ENCODE data around the gene ERLIN1.

GRCh38 chr10:100223879-100224278, 38.0 kb upstream of the ERLIN1 start:
- TF ChIP-seq, protein P1, sequence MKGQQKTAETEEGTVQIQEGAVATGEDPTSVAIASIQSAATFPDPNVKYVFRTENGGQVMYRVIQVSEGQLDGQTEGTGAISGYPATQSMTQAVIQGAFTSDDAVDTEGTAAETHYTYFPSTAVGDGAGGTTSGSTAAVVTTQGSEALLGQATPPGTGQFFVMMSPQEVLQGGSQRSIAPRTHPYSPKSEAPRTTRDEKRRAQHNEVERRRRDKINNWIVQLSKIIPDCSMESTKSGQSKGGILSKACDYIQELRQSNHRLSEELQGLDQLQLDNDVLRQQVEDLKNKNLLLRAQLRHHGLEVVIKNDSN (CRISPR knock-in tag; IDR thresholded peaks at IDR 0.05) = no peak
- no peak for TF ChIP-seq ZNF138 (CRISPR knock-in tag; conservative IDR thresholded peaks at IDR 0.05)
- TF ChIP-seq, protein P2, sequence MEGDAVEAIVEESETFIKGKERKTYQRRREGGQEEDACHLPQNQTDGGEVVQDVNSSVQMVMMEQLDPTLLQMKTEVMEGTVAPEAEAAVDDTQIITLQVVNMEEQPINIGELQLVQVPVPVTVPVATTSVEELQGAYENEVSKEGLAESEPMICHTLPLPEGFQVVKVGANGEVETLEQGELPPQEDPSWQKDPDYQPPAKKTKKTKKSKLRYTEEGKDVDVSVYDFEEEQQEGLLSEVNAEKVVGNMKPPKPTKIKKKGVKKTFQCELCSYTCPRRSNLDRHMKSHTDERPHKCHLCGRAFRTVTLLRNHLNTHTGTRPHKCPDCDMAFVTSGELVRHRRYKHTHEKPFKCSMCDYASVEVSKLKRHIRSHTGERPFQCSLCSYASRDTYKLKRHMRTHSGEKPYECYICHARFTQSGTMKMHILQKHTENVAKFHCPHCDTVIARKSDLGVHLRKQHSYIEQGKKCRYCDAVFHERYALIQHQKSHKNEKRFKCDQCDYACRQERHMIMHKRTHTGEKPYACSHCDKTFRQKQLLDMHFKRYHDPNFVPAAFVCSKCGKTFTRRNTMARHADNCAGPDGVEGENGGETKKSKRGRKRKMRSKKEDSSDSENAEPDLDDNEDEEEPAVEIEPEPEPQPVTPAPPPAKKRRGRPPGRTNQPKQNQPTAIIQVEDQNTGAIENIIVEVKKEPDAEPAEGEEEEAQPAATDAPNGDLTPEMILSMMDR (IDR thresholded peaks at IDR 0.05) = no peak
- TF ChIP-seq USF2 (CRISPR knock-in tag; IDR thresholded peaks at IDR 0.05) = no peak
- no peak for TF ChIP-seq FOXJ3 (CRISPR knock-in tag; IDR thresholded peaks at IDR 0.05; ENCODE audit: borderline replicate concordance)
- no peak for TF ChIP-seq CBFB (CRISPR knock-in tag; IDR thresholded peaks at IDR 0.05; ENCODE audit: low read depth)
- no peak for TF ChIP-seq MYBL2 (CRISPR knock-in tag; IDR thresholded peaks at IDR 0.05)
- no peak for TF ChIP-seq CREB1 (CRISPR knock-in tag; IDR thresholded peaks at IDR 0.05)

Data from WTC11 (cell line).